Measurements from ENCODE around the gene ZNRF3.

The ZNRF3 gene

GRCh38 chr22:29032014-29032475, 148.7 kb downstream of the ZNRF3 start:
- no peak for TF ChIP-seq USF1 (IDR thresholded peaks at IDR 0.05)
- TF ChIP-seq ZBTB7A (IDR thresholded peaks at IDR 0.05; ENCODE audit: low read depth): no peak
- TF ChIP-seq CEBPB (IDR thresholded peaks at IDR 0.05): no peak
- no peak for TF ChIP-seq MAX (IDR thresholded peaks at IDR 0.05)
- TF ChIP-seq TCF12 (IDR thresholded peaks at IDR 0.05; ENCODE audit: low read depth): no peak
- no peak for TF ChIP-seq CREB1 (IDR thresholded peaks at IDR 0.05; ENCODE audit: low read depth)
- no peak for TF ChIP-seq EP300 (IDR thresholded peaks at IDR 0.05; ENCODE audit: borderline replicate concordance)
- no peak for TF ChIP-seq TAF1 (IDR thresholded peaks at IDR 0.05; ENCODE audit: low read depth)

- TF ChIP-seq CEBPB (IDR thresholded peaks at IDR 0.05) (no peak), CREB1 (IDR thresholded peaks at IDR 0.05; ENCODE audit: low read depth) (no peak)
Measured at GRCh38 chr22:29032584-29032983, 149.2 kb downstream of the ZNRF3 start.

- TF ChIP-seq TAF1 (IDR thresholded peaks at IDR 0.05; ENCODE audit: low read depth) (no peak), MAX (IDR thresholded peaks at IDR 0.05) (no peak), NFIC (IDR thresholded peaks at IDR 0.05) (no peak), CEBPB (IDR thresholded peaks at IDR 0.05) (no peak), FOXM1 (IDR thresholded peaks at IDR 0.05; ENCODE audit: borderline replicate concordance, low read depth) (no peak), TCF12 (IDR thresholded peaks at IDR 0.05; ENCODE audit: low read depth) (no peak), TEAD4 (IDR thresholded peaks at IDR 0.05) (no peak), EP300 (IDR thresholded peaks at IDR 0.05; ENCODE audit: borderline replicate concordance) (no peak), YY1 (IDR thresholded peaks at IDR 0.05; ENCODE audit: low read depth) (no peak), USF1 (IDR thresholded peaks at IDR 0.05) (no peak), REST (IDR thresholded peaks at IDR 0.05; ENCODE audit: low read depth) (no peak), CREB1 (IDR thresholded peaks at IDR 0.05; ENCODE audit: low read depth) (no peak), EGR1 (IDR thresholded peaks at IDR 0.05) (no peak), ZBTB7A (IDR thresholded peaks at IDR 0.05; ENCODE audit: low read depth) (no peak), RAD21 (IDR thresholded peaks at IDR 0.05; ENCODE audit: low read depth) (no peak)
Measured at GRCh38 chr22:29037340-29037932, 154.1 kb downstream of the ZNRF3 start.

- no peak for TF ChIP-seq YY1 (IDR thresholded peaks at IDR 0.05; ENCODE audit: low read depth)
- TF ChIP-seq FOXM1 (IDR thresholded peaks at IDR 0.05; ENCODE audit: borderline replicate concordance, low read depth): no peak
- no peak for TF ChIP-seq TEAD4 (IDR thresholded peaks at IDR 0.05)
- no peak for TF ChIP-seq ZBTB7A (IDR thresholded peaks at IDR 0.05; ENCODE audit: low read depth)
- no peak for TF ChIP-seq TAF1 (IDR thresholded peaks at IDR 0.05; ENCODE audit: low read depth)
- TF ChIP-seq REST (IDR thresholded peaks at IDR 0.05; ENCODE audit: low read depth): no peak
- no peak for TF ChIP-seq RAD21 (IDR thresholded peaks at IDR 0.05; ENCODE audit: low read depth)
- no peak for TF ChIP-seq EGR1 (IDR thresholded peaks at IDR 0.05)
- TF ChIP-seq CREB1 (IDR thresholded peaks at IDR 0.05; ENCODE audit: low read depth): no peak
- no peak for TF ChIP-seq TCF12 (IDR thresholded peaks at IDR 0.05; ENCODE audit: low read depth)
- no peak for TF ChIP-seq MAX (IDR thresholded peaks at IDR 0.05)
- no peak for TF ChIP-seq EP300 (IDR thresholded peaks at IDR 0.05; ENCODE audit: borderline replicate concordance)
- no peak for TF ChIP-seq CEBPB (IDR thresholded peaks at IDR 0.05)
- TF ChIP-seq USF1 (IDR thresholded peaks at IDR 0.05): no peak
- TF ChIP-seq NFIC (IDR thresholded peaks at IDR 0.05): no peak
Measured at GRCh38 chr22:29039148-29039547, 155.8 kb downstream of the ZNRF3 start.

- TF ChIP-seq NFIC (IDR thresholded peaks at IDR 0.05) (peak; percentile 53), YY1 (IDR thresholded peaks at IDR 0.05; ENCODE audit: low read depth) (no peak), EGR1 (IDR thresholded peaks at IDR 0.05) (no peak), RAD21 (IDR thresholded peaks at IDR 0.05; ENCODE audit: low read depth) (peak; percentile 96)
Measured at GRCh38 chr22:29040385-29041275, 157.3 kb downstream of the ZNRF3 start.

Measured in Ishikawa (cell line).